ENCODE measurements around the gene DRD2.

DNA sequence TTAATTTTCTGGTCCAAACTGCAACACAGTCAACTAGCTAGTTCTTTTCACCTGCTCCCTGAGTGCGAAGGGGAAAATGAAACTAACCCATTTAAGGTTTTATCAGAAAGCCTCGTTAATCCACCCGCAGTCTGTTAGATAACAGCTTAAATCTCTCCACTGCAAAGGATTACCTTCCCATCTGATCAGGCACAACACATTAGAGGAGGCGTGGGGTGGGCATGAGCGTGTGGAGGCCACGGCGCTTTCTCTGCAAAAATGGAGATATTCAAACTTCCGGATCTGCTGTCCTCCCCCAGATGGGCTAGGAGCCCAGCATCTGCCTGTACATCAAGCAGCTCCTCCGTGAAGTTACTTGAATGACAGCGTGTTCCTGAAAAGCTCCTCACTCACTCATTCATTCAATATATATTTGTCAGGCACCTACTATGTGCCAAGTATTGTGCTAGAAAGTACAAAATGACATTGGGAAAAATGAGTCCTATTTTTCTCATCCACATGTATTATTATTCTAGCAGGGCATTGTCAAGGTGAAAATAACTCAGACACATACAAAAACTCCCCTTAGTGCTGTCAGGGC, 101.1 kb downstream of the DRD2 start:
- TF ChIP-seq DNMT1 (CRISPR knock-in tag; IDR thresholded peaks at IDR 0.05) (no peak), ATF4 (CRISPR knock-in tag; IDR thresholded peaks at IDR 0.05) (no peak), TBL1XR1 (IDR thresholded peaks at IDR 0.05; ENCODE audit: borderline replicate concordance, low read length, partially characterized antibody) (no peak), CBX5 (CRISPR knock-in tag; IDR thresholded peaks at IDR 0.05; ENCODE audit: borderline replicate concordance) (no peak), ZNF609 (CRISPR knock-in tag; IDR thresholded peaks at IDR 0.05; ENCODE audit: borderline replicate concordance) (no peak), ELF1 (CRISPR knock-in tag; IDR thresholded peaks at IDR 0.05) (no peak)
- TF ChIP-seq, protein P1, sequence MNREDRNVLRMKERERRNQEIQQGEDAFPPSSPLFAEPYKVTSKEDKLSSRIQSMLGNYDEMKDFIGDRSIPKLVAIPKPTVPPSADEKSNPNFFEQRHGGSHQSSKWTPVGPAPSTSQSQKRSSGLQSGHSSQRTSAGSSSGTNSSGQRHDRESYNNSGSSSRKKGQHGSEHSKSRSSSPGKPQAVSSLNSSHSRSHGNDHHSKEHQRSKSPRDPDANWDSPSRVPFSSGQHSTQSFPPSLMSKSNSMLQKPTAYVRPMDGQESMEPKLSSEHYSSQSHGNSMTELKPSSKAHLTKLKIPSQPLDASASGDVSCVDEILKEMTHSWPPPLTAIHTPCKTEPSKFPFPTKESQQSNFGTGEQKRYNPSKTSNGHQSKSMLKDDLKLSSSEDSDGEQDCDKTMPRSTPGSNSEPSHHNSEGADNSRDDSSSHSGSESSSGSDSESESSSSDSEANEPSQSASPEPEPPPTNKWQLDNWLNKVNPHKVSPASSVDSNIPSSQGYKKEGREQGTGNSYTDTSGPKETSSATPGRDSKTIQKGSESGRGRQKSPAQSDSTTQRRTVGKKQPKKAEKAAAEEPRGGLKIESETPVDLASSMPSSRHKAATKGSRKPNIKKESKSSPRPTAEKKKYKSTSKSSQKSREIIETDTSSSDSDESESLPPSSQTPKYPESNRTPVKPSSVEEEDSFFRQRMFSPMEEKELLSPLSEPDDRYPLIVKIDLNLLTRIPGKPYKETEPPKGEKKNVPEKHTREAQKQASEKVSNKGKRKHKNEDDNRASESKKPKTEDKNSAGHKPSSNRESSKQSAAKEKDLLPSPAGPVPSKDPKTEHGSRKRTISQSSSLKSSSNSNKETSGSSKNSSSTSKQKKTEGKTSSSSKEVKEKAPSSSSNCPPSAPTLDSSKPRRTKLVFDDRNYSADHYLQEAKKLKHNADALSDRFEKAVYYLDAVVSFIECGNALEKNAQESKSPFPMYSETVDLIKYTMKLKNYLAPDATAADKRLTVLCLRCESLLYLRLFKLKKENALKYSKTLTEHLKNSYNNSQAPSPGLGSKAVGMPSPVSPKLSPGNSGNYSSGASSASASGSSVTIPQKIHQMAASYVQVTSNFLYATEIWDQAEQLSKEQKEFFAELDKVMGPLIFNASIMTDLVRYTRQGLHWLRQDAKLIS (CRISPR knock-in tag; IDR thresholded peaks at IDR 0.05), result no peak
